ENCODE results near the gene MYH15.
A peak's percentile ranks its signal among the peaks of the same experiment; 100 is the strongest.

Gene MYH15

GRCh38 chr3:108412121-108412750 lies 98.2 kb downstream of the MYH15 start:
- DNase-seq = no peak

- DNase-seq = no peak
Measured at GRCh38 chr3:108410531-108410984, 99.8 kb downstream of the MYH15 start.

GRCh38 chr3:108409800-108410178 lies 100.6 kb downstream of the MYH15 start:
- no peak for DNase-seq

- no peak for DNase-seq
Measured at GRCh38 chr3:108408883-108409799, 101.3 kb downstream of the MYH15 start.

GRCh38 chr3:108407886-108408285 lies 102.5 kb downstream of the MYH15 start:
- no peak for DNase-seq

- DNase-seq = peak; percentile 17
Measured at GRCh38 chr3:108406661-108407206, 103.7 kb downstream of the MYH15 start.

- DNase-seq = no peak
Measured at GRCh38 chr3:108406063-108406660, 104.2 kb downstream of the MYH15 start.

GRCh38 chr3:108404368-108404767 lies 106.0 kb downstream of the MYH15 start:
- DNase-seq = no peak

GRCh38 chr3:108403686-108404345 lies 106.6 kb downstream of the MYH15 start:
- DNase-seq = no peak

- DNase-seq = no peak
Measured at GRCh38 chr3:108403198-108403597, 107.2 kb downstream of the MYH15 start.

- DNase-seq = no peak
Measured at GRCh38 chr3:108401836-108402235, 108.6 kb downstream of the MYH15 start.

GRCh38 chr3:108398510-108398909 lies 111.9 kb downstream of the MYH15 start:
- DNase-seq = no peak

GRCh38 chr3:108396336-108396735 lies 114.1 kb downstream of the MYH15 start:
- DNase-seq = no peak

GRCh38 chr3:108394563-108394962 lies 115.8 kb downstream of the MYH15 start:
- DNase-seq = no peak

- DNase-seq = no peak
Measured at GRCh38 chr3:108394016-108394415, 116.4 kb downstream of the MYH15 start.

GRCh38 chr3:108393128-108393900 lies 117.1 kb downstream of the MYH15 start:
- no peak for DNase-seq

GRCh38 chr3:108391917-108392593 lies 118.3 kb downstream of the MYH15 start:
- DNase-seq = no peak

- no peak for DNase-seq
Measured at GRCh38 chr3:108389372-108389771, 121.0 kb downstream of the MYH15 start.

GRCh38 chr3:108388136-108389132 lies 122.0 kb downstream of the MYH15 start:
- no peak for DNase-seq

GRCh38 chr3:108387063-108387462 lies 123.3 kb downstream of the MYH15 start:
- DNase-seq = no peak
